ENCODE results near the gene SMARCC2.

DNA sequence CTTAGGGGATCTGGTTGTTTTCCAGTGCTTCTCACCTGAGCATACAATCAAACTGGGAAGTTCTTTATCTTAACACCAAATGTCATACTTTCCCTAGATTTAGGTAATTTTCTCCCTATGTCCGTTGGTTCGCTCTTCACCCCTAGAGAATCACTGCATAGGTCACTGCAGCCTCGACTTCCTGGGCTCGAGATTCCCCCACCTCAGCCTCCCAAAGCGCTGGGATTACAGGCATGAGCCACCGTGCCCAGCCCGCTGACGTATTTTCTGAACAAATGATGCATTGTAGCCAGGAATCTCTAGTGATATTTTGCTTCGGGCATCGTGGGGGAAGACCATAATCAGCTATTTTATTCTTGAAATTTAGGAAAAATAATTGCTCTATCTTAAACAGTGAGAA lies 74.0 kb downstream of the SMARCC2 start:
- no peak for TF ChIP-seq EZH2 (IDR thresholded peaks at IDR 0.05; ENCODE audit: low read length, missing control alignments)
- TF ChIP-seq, protein P1, sequence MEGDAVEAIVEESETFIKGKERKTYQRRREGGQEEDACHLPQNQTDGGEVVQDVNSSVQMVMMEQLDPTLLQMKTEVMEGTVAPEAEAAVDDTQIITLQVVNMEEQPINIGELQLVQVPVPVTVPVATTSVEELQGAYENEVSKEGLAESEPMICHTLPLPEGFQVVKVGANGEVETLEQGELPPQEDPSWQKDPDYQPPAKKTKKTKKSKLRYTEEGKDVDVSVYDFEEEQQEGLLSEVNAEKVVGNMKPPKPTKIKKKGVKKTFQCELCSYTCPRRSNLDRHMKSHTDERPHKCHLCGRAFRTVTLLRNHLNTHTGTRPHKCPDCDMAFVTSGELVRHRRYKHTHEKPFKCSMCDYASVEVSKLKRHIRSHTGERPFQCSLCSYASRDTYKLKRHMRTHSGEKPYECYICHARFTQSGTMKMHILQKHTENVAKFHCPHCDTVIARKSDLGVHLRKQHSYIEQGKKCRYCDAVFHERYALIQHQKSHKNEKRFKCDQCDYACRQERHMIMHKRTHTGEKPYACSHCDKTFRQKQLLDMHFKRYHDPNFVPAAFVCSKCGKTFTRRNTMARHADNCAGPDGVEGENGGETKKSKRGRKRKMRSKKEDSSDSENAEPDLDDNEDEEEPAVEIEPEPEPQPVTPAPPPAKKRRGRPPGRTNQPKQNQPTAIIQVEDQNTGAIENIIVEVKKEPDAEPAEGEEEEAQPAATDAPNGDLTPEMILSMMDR (conservative IDR thresholded peaks at IDR 0.05 in 1 of 2, IDR thresholded peaks at IDR 0.05 in 1 of 2; ENCODE audit: low read depth in 1 of 2, low read length in 2 of 2), result no peak

All from fibroblast of lung (primary cell).